ENCODE results near the gene FRS2. TPM values are rescaled to one million over a fixed set of nuclear protein-coding genes. Genes with fewer than 3 reads are reported as not detected.
"Not testable (repeated sequence)": the region's sequence is repeated elsewhere in the genome, so short reads cannot be mapped to it uniquely, and the experiment has no call there.

FRS2 gene
- total RNA-seq, 3 donors from 2014 or later = 8.9 to 10.8 (median 9.9) TPM

DNA sequence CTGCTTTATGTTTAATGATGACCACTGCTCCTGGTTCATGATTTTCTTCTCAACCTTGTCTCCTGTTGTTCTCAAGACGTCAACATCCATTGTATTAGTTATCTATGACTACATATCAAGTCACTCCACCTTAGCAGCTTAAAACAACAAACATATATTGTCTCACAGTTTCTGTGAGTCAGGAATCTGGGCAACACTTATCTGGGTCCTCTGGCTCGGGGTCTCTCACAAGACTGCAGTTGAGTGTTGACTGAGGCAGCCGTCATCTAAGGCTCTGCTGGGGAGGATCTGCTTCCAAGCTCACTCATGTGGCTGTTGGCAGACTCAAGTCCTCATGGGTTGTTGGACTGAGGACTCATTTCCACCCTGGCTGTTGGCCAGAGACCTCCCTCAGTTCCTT, 27.3 kb upstream of the FRS2 start:
- DNase-seq (no peak), ATAC-seq (no peak)
- Mint-ChIP-seq H3K4me1 (ENCODE audit: low read depth) (no peaks in the 10 kb centered on the region), H3K27me3 (ENCODE audit: low read depth) (no peaks in the 10 kb centered on the region), H3K9me3 (no peaks in the 10 kb centered on the region), H3K4me3 (no peak overlapping the region), H3K36me3 (ENCODE audit: insufficient read depth) (no peaks in the 10 kb centered on the region)

DNA sequence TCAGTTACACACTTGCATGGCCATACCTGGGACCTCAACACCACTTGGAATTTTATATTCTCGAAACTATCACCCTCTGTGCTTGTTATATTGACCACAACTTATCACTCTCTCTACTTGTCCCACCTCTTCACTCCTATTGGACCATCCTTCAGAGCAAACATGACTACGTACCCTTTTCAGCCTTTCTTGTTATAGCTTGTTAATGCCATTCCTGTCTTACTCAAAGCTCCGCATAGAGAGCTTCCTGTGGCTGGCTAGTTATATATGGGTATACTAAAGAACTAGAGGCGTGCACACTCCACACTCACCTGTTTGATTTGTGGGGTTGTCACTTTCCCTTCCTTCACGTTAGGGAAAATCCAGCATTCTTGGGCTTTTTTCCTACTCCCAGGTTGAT, 26.3 kb upstream of the FRS2 start:
- Mint-ChIP-seq H3K36me3 (ENCODE audit: insufficient read depth) (no peaks in the 10 kb centered on the region), H3K27me3 (ENCODE audit: low read depth) (no peaks in the 10 kb centered on the region), H3K4me1 (ENCODE audit: low read depth) (no peaks in the 10 kb centered on the region), H3K4me3 (no peak overlapping the region), H3K9me3 (no peaks in the 10 kb centered on the region)
- ATAC-seq (no peak), DNase-seq (no peak)

GRCh38 chr12:69447892-69448291, 22.3 kb upstream of the FRS2 start:
- Mint-ChIP-seq H3K4me3 (no peak overlapping the region), H3K4me1 (ENCODE audit: low read depth) (no peaks in the 10 kb centered on the region), H3K27me3 (ENCODE audit: low read depth) (no peaks in the 10 kb centered on the region), H3K9me3 (no peaks in the 10 kb centered on the region), H3K36me3 (ENCODE audit: insufficient read depth) (no peaks in the 10 kb centered on the region)
- no peak for DNase-seq
- no peak for ATAC-seq

DNA sequence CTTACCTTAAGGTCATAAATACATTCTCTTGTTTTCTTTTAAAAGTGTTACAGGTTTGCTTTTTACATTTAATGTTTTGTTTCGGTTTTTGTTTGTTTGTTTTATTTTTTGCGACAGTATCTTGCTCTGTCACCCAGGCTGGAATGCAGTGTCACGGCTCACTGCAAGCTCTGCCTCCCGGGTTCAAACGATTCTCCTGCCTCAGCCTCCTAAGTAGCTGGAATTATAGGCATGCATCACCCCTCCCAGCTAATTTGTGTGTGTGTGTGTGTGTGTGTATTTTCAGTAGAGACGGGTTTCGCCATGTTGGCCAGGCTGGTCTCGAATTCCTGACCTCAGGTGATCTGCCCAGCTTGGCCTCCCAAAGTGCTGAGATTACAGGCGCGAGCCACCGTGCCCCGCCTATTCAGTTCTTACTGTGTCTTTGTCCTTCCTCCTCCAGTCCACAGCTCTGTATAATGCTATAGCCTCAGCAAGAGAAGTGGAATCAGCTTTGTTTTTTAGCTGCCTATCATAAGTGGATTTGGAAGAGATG, 17.5 kb upstream of the FRS2 start:
- not testable (repeated sequence) for DNase-seq; H3K4me1 Mint-ChIP-seq (ENCODE audit: low read depth); H3K4me3 Mint-ChIP-seq; H3K27me3 Mint-ChIP-seq (ENCODE audit: low read depth); H3K36me3 Mint-ChIP-seq (ENCODE audit: insufficient read depth); H3K9me3 Mint-ChIP-seq; ATAC-seq

DNA sequence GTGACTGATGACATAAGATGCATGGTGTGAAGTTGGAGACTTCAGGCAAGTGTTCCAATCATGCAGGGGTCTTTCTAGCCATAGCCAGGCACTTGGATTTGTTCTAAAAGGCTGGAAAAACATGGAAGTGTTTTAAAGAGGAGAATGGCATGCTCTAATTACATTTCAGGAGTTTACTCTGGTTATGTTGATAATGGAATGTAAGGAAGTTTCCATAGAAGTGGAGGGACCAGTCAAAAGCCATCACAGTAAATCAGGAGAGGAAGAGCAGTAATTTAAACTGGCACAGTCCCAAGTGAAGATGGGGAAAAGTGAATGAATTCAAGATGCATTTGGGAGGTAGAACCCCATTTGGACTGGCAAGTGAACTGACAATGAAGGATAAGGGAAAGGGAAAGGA, 13.9 kb upstream of the FRS2 start:
- peaks cover 5% of the 10 kb centered on the region for H3K27me3 Mint-ChIP-seq (ENCODE audit: low read depth)
- H3K9me3 Mint-ChIP-seq = no peaks in the 10 kb centered on the region
- ATAC-seq (no peak), DNase-seq (no peak)
- H3K4me1 Mint-ChIP-seq (ENCODE audit: low read depth) = no peaks in the 10 kb centered on the region
- H3K36me3 Mint-ChIP-seq (ENCODE audit: insufficient read depth) = no peaks in the 10 kb centered on the region
- no peak overlapping the region for H3K4me3 Mint-ChIP-seq

GRCh38 chr12:69457433-69457832, 12.8 kb upstream of the FRS2 start:
- H3K4me1 Mint-ChIP-seq (ENCODE audit: low read depth) = no peaks in the 10 kb centered on the region
- ATAC-seq (no peak), DNase-seq (no peak)
- no peak overlapping the region for H3K4me3 Mint-ChIP-seq
- no peaks in the 10 kb centered on the region for H3K9me3 Mint-ChIP-seq
- H3K36me3 Mint-ChIP-seq (ENCODE audit: insufficient read depth) = no peaks in the 10 kb centered on the region
- peaks cover 5% of the 10 kb centered on the region for H3K27me3 Mint-ChIP-seq (ENCODE audit: low read depth)

- no peak for ATAC-seq
- Mint-ChIP-seq H3K9me3 (no peaks in the 10 kb centered on the region), H3K27me3 (ENCODE audit: low read depth) (peaks cover 5% of the 10 kb centered on the region), H3K4me1 (ENCODE audit: low read depth) (no peaks in the 10 kb centered on the region), H3K36me3 (ENCODE audit: insufficient read depth) (no peaks in the 10 kb centered on the region), H3K4me3 (no peak overlapping the region)
- no peak for DNase-seq
Observed at GRCh38 chr12:69459477-69459876, 10.7 kb upstream of the FRS2 start.

GRCh38 chr12:69464428-69464827, 5.8 kb upstream of the FRS2 start:
- H3K9me3 Mint-ChIP-seq = no peaks in the 10 kb centered on the region
- H3K4me1 Mint-ChIP-seq (ENCODE audit: low read depth) = peaks cover 11% of the 10 kb centered on the region
- DNase-seq (no peak), ATAC-seq (no peak)
- H3K36me3 Mint-ChIP-seq (ENCODE audit: insufficient read depth) = no peaks in the 10 kb centered on the region
- H3K27me3 Mint-ChIP-seq (ENCODE audit: low read depth) = peaks cover 3% of the 10 kb centered on the region
- H3K4me3 Mint-ChIP-seq = no peak overlapping the region

- Mint-ChIP-seq H3K4me3 (no peak overlapping the region), H3K9me3 (no peaks in the 10 kb centered on the region), H3K27me3 (ENCODE audit: low read depth) (no peaks in the 10 kb centered on the region), H3K36me3 (ENCODE audit: insufficient read depth) (no peaks in the 10 kb centered on the region), H3K4me1 (ENCODE audit: low read depth) (peaks cover 26% of the 10 kb centered on the region)
- ATAC-seq (no peak), DNase-seq (no peak)
Observed at GRCh38 chr12:69466867-69467266, 3.3 kb upstream of the FRS2 start.

GRCh38 chr12:69467366-69467765, 2.8 kb upstream of the FRS2 start:
- H3K4me1 Mint-ChIP-seq (ENCODE audit: low read depth) = peaks cover 31% of the 10 kb centered on the region

DNA sequence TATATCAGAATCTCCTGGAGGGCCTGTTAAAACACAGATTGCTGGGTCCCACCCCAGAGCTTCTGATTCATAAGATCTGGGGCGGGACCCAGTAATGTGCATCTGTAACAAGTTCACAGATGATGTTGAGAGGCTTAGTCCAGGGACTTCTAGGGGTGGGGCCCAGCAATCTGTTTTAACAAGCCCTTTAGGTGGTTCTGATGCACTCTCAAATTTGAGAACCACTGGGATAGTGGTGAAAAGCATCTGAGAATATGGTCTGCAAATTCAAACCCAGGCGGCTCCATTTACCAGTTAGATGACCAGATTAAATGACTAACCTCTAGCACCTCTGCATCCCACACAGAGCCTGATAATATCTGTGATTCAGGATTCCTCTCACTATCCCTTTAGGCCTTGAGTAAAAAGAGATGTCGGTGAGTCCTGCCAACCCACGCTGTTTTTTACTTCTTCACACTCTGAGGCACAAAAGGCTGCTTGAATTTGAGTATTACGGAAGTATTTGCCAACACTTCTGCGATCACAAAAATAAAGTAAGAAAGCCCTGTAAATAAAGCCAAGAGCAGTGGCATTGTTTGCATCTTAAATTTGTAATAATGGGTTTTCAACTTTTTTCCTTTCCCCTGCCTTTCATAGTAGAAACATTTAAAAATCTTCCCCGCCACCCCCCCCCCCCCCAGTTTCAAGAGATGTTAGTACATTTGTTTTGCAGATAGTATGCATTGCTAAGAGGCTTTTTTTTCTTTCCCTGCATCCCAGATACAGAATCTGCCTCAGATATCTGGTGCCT, 1.8 kb upstream of the FRS2 start:
- peaks cover 40% of the 10 kb centered on the region for H3K4me1 Mint-ChIP-seq (ENCODE audit: low read depth)
- H3K27me3 Mint-ChIP-seq (ENCODE audit: low read depth) = no peaks in the 10 kb centered on the region
- peaks cover under 1% of the 10 kb centered on the region for H3K36me3 Mint-ChIP-seq (ENCODE audit: insufficient read depth)
- ATAC-seq = no peak
- no peak for DNase-seq
- H3K9me3 Mint-ChIP-seq = no peaks in the 10 kb centered on the region
- no peak overlapping the region for H3K4me3 Mint-ChIP-seq

More at GRCh38 chr12:69467366-69467765, 2.8 kb upstream of the FRS2 start:
- no peak for DNase-seq
- Mint-ChIP-seq H3K36me3 (ENCODE audit: insufficient read depth) (no peaks in the 10 kb centered on the region), H3K9me3 (no peaks in the 10 kb centered on the region), H3K27me3 (ENCODE audit: low read depth) (no peaks in the 10 kb centered on the region), H3K4me3 (no peak overlapping the region)
- ATAC-seq = no peak

GRCh38 chr12:69469854-69470188, 367 bp upstream of the FRS2 start:
- Mint-ChIP-seq H3K36me3 (ENCODE audit: insufficient read depth) (peaks cover 2% of the 10 kb centered on the region), H3K4me3 (peak overlapping the region; percentile 99), H3K27me3 (ENCODE audit: low read depth) (no peaks in the 10 kb centered on the region), H3K9me3 (no peaks in the 10 kb centered on the region), H3K4me1 (ENCODE audit: low read depth) (peaks cover 54% of the 10 kb centered on the region)
- ATAC-seq (no peak), DNase-seq (no peak)

GRCh38 chr12:69471076-69471430, 865 bp downstream of the FRS2 start:
- peak overlapping the region; percentile 99 for H3K4me3 Mint-ChIP-seq
- no peak for ATAC-seq
- H3K36me3 Mint-ChIP-seq (ENCODE audit: insufficient read depth) = peaks cover 5% of the 10 kb centered on the region
- no peak for DNase-seq
- no peaks in the 10 kb centered on the region for H3K9me3 Mint-ChIP-seq
- H3K4me1 Mint-ChIP-seq (ENCODE audit: low read depth) = peaks cover 65% of the 10 kb centered on the region
- H3K27me3 Mint-ChIP-seq (ENCODE audit: low read depth) = no peaks in the 10 kb centered on the region

DNA sequence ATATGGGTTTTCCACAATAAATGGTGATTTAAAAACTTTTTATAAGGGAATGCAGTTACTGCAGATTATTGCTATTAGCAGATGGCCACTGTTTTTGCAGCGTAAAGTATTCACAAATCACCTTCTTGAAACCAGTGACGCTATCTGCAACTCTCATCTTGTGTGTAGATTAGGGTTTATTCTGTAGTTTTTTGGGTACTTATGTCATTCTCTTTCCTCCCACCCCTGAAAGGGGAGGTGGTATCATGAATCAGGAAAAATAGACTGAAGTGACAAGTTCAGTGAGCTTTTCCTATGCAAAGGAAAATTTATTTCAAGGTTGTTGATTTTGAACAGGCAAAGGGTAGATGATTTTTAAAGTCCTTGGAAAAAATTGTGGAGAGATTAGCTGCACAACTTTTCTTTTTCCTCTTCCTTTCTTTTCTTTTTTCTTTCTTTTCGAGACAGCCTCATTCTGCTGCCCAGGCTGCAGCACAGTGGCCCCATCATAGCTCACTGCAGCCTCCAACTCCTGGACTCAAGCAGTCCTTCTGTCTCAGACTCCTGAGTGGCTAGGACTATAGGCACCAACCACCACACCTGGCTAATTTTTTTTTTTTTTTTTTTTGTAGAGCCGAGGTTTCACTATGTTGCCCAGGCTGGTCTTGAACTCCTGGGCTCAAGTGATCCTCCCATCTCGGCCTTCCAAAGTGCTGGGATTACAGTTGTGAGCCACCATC, 1.6 kb downstream of the FRS2 start:
- ATAC-seq = no peak
- peaks cover 65% of the 10 kb centered on the region for H3K4me1 Mint-ChIP-seq (ENCODE audit: low read depth)
- DNase-seq = no peak
- peaks cover 5% of the 10 kb centered on the region for H3K36me3 Mint-ChIP-seq (ENCODE audit: insufficient read depth)
- no peaks in the 10 kb centered on the region for H3K9me3 Mint-ChIP-seq
- peak overlapping the region; percentile 99 for H3K4me3 Mint-ChIP-seq
- H3K27me3 Mint-ChIP-seq (ENCODE audit: low read depth) = no peaks in the 10 kb centered on the region

GRCh38 chr12:69473262-69473661, 3.1 kb downstream of the FRS2 start:
- DNase-seq = no peak
- H3K9me3 Mint-ChIP-seq = no peaks in the 10 kb centered on the region
- no peak for ATAC-seq
- peaks cover 57% of the 10 kb centered on the region for H3K4me1 Mint-ChIP-seq (ENCODE audit: low read depth)
- no peak overlapping the region for H3K4me3 Mint-ChIP-seq
- peaks cover 5% of the 10 kb centered on the region for H3K36me3 Mint-ChIP-seq (ENCODE audit: insufficient read depth)
- H3K27me3 Mint-ChIP-seq (ENCODE audit: low read depth) = no peaks in the 10 kb centered on the region
